ENCODE results near the gene CLMN. TPM values are rescaled to one million over a fixed set of nuclear protein-coding genes. Genes with fewer than 3 reads are reported as not detected.

The CLMN gene
- total RNA-seq, 1 donor: 0.36 TPM

DNA sequence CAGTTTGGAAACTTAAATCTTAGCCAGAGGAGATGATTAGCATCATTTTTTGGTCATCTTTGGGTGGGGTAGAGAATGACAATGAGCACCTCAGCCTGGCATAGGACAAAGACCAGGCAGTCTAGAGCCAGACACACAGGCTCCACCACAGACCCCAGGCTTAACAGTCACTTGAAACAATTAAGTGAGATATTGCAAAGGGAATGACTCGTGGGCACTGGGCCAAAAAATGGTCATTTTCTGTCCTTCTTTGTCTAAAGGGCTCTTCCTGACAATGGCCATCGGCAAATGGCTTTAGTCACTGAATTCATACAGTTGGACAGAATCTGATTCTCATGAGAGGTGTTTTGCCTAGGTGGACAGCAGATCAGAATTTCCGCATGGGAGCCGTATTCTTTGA is 84.4 kb downstream of the CLMN start:
- no peak overlapping the region for H3K4me3 ChIP-seq (ENCODE audit: low read depth, low read length)
- TF ChIP-seq, protein P1, sequence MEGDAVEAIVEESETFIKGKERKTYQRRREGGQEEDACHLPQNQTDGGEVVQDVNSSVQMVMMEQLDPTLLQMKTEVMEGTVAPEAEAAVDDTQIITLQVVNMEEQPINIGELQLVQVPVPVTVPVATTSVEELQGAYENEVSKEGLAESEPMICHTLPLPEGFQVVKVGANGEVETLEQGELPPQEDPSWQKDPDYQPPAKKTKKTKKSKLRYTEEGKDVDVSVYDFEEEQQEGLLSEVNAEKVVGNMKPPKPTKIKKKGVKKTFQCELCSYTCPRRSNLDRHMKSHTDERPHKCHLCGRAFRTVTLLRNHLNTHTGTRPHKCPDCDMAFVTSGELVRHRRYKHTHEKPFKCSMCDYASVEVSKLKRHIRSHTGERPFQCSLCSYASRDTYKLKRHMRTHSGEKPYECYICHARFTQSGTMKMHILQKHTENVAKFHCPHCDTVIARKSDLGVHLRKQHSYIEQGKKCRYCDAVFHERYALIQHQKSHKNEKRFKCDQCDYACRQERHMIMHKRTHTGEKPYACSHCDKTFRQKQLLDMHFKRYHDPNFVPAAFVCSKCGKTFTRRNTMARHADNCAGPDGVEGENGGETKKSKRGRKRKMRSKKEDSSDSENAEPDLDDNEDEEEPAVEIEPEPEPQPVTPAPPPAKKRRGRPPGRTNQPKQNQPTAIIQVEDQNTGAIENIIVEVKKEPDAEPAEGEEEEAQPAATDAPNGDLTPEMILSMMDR (IDR thresholded peaks at IDR 0.05; ENCODE audit: insufficient read depth, low read length): no peak
- DNase-seq (ENCODE audit: low read depth): no peak

DNA sequence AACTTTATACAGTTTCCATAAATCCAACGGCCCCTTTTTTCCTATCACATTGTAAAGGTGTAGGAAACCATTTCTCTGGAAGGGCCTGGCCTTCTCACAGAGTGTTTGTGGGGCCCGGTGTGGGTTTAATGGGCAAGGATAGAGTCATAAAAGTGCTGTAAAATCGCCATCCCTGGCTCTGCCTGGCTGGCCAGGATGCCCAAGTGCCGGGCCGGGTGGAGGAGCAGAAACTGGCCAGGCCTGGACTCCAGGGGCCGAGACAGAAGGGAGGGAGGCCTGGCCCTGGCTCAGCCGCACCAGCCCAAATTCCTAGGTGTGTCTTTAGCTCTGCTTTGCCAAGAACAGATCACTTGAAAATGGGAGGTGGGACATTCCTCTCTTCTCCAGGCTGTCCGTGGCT is 85.3 kb downstream of the CLMN start:
- H3K4me3 ChIP-seq (ENCODE audit: low read depth, low read length): no peak overlapping the region
- TF ChIP-seq, protein P1 (IDR thresholded peaks at IDR 0.05; ENCODE audit: insufficient read depth, low read length): no peak
- no peak for DNase-seq (ENCODE audit: low read depth)

DNA sequence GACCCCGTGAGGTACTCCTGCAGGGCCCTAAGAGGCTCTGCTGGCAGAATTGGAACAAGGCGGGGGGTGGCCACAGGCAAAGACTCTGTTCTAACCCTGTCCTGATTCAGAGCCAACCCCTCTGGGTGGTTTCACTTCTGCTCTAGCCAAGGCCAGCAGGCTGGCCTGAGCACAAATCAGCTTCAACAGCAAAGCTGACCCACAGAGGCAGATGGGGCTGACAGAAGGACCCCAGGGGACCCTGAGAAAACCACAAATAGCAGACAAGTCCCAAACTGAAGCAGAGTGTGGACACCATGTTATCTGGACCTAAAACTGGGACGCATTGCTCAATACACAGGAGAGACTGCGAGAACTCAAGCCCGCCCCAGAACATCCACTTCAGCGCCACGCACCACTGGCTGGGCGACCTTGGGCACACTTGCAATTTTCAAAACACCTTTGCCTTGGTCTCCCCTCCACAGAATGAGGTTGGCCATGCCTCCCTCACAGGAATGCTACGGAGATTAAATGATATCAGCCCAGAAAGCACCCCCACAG is 85.9 kb downstream of the CLMN start:
- H3K4me3 ChIP-seq (ENCODE audit: low read depth, low read length): no peak overlapping the region
- no peak for DNase-seq (ENCODE audit: low read depth)
- TF ChIP-seq, protein P1 (IDR thresholded peaks at IDR 0.05; ENCODE audit: insufficient read depth, low read length): no peak

DNA sequence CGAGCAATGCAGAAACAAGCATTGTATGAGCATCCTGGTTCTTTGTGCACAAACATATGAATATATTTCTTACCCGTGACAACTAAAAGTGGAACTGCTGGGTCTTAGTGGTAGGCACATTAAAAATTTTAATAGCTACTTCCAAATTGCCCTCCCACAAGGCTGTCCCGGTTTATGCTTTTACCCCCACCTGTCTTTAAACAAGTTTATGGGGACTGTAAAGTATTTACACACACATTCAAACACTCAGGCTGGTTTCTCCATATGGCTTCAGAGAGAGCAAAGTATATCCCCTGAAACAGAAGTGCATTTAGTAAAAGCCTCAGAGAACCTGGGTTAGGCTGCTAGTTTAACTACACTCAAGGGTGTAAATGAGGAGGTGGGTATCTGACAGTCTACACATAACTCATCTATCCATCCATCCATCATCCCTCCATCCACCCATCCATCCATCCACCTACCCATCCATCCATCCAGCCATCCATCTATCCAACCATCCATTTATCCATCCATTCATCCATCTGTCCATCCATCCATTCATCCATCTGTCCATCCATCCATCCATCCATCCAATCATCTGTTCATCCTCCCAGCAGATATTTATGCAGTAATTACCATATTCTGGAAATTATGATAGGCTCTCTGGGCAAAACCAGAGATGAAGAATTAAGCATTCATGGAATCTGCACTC is 86.7 kb downstream of the CLMN start:
- no peak for DNase-seq (ENCODE audit: low read depth)
- TF ChIP-seq, protein P1 (IDR thresholded peaks at IDR 0.05; ENCODE audit: insufficient read depth, low read length): no peak

DNA sequence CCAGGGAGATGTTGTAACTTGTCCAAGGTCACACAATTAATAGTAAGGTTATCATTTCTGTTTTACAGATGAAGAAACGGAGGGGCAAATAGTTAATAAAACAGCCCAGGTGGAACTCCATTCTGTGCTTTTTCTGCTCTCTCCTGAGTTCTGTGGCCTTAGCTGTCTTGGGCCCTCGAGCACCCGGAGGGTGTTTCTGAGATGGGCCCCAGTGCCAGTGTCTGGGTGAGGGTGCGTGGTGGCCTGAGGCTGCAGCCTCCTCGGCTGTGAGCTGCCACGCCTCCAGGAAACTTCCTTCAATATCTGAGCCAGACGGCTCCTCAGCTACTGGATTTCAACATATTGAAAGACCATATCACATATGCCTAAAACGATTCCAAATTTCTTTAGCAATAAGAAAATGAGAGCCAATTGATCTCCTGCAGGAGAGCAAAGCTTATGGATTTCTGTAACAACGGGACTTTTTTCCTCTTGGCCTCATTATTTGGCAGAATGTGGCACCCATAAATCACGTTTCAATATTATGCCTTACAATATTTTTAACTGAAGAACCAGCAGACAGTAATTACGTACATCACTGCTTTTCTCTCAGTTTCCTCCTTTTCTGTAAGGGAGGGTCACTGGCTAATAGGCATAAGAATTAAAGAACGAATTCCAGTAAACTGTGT is 87.6 kb downstream of the CLMN start:
- DNase-seq (ENCODE audit: low read depth): no peak
- H3K4me3 ChIP-seq (ENCODE audit: low read depth, low read length): no peak overlapping the region
- TF ChIP-seq, protein P1 (IDR thresholded peaks at IDR 0.05; ENCODE audit: insufficient read depth, low read length): no peak

More for the DNA sequence above, 86.7 kb downstream of the CLMN start:
- H3K4me3 ChIP-seq (ENCODE audit: low read depth, low read length): no peak overlapping the region

DNA sequence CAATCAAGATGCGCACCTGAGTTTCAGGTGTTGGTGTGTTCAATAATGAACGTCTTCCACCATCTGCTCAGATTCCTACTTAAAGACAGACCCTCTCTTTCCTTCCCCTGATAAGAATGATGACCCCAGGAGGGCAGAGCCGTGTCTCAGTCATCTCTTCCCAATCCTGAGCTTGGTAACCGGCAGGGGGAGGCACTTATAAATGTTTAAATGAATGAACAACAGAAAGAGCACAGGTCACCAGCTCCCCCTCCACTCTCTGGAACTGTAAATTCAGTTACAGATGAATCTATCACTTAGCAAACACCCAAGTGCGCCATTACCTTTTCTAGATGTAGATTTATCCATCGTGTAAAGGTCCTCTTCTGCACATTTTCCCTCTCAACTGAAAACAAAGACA is 90.0 kb downstream of the CLMN start:
- DNase-seq (ENCODE audit: low read depth): no peak
- TF ChIP-seq, protein P1 (IDR thresholded peaks at IDR 0.05; ENCODE audit: insufficient read depth, low read length): no peak
- H3K4me3 ChIP-seq (ENCODE audit: low read depth, low read length): no peak overlapping the region

Measured in fibroblast of the aortic adventitia (primary cell).